NCI-H82 (cell line): Measurements from ENCODE around the gene TTC32.
A peak's percentile ranks its signal among the peaks of the same experiment; 100 is the strongest.
"Not testable (repeated sequence)": the region's sequence is repeated elsewhere in the genome, so short reads cannot be mapped to it uniquely, and the experiment has no call there.

Experiments used
- DNase-seq: peaks from one replicate; lab custom pipeline; 2025; lab: John Stamatoyannopoulos, UW

The TTC32 gene

DNA sequence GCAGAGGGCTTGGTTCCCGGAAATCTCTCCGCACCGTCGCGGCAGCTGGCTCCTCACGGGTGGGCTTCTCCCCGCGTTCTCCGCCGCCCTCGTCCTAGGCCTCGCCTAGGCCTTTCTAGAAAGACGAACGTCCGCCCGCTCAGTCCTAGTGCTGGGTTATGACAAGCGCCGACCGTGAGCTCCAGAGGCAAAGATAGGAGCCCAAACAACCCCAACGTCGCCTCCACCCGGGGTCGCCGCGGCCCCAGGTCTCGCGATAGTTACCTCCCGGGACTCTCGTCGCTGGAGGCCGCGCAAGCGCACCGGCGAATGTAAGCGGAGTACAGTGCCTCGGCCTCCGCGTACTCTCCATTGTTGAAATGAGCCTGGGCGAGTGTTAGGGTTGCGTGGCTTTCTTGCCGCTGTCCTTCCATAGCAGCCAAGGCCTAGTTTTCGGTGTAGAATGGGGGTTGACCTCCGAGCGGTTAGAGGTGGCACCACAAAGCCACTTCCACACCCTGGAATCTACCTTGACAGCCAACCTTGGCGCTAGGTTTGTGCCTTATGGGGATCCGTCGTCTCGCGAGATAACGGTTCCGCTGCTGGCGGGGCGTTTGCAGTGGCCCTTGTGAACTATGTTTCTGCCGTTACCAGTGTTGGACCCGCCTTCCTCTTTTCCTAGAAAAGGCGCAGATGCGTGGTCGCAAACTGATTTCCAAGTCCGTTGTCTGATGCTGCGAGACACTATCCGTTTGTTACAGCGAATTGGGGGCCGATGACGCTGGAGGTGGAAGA, at the start of gene TTC32:
TSS of gene TTC32 (minus strand) at position 542 of the 774 bp plus-strand sequence. CDS start at position 413, 129 bp downstream.
- peak; percentile 95 for DNase-seq

DNA sequence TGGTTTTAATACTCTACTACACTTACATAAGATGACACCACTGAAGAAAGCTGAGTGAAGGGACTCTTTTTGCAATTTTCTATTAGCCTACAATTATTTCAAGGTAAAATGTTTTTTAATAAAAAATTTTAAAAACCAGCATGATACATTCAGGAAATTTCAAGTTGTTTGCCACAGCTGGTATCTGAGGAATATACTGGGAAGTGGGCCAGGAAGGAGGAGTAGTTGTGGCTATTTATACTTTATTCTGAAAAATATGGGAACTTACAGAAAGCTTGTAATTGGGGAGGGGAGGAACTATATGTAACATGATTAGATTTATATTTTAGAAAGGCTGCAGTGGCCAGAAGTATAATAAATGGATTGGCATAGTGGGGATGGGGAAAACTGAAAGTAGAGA, 47.3 kb upstream of the TTC32 start:
- DNase-seq, result no peak

DNA sequence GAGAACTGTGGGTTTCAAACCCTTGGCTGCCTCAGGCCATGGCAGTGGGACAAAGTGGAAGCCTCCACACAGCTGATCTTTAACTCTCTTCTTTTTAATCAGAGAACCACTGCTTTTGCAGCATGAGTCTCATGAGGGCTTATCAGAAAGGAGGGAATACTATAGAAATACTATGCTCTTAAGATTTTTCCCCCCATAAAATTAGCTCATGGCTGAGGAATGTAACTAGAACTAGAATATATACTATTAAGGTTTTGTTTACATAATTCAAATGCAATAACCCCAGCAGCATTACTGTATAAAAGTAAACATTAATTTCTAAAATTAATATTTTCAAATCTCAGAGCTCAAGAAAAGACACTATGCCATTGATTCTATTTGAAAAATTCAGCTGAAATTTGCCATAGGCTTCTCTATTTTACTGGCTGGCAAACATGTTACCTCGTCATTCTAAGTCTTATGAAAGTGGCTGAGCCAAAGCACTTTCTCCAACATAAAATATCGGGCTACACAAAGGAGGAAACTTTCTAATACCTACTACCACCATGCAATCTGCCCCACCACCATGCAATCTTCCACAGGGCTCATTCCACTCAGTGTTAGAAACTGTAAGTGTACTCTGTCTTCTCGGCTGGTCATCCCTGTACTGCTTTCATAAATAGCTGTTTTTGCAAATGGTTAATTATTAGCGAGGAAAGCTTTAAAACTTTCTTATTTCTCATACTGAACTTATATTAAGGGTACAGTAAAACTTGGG, 45.6 kb upstream of the TTC32 start:
- no peak for DNase-seq

DNA sequence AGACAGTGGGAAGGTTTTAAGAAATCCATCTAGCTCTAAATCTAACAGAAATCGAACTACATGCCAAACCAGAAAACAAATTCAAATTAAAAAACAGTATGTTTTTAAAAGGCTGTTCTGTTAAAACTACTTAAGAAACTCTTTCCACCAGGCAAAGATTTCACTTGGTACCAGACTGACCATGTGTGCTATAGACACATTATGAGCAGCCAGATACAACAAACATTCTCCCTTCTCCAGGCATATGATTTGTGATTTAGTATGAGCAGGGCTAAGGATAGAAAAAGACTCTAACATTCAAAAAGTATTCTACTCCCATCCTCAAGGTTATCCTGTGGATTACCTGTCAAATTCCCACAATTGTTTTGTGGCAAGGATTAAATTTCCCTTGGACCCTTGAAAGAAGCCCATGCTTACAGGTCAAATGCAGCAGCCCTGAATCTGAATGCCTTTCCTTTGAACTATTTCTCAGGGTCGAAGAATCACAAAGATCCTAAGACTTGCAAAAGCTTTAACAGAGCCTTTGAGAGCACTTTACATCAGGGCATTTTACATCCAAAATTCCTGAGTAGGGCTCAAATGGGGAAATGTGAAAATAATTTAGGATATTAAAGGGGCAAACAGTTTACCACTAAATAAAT, 42.5 kb upstream of the TTC32 start:
- DNase-seq, result no peak

DNA sequence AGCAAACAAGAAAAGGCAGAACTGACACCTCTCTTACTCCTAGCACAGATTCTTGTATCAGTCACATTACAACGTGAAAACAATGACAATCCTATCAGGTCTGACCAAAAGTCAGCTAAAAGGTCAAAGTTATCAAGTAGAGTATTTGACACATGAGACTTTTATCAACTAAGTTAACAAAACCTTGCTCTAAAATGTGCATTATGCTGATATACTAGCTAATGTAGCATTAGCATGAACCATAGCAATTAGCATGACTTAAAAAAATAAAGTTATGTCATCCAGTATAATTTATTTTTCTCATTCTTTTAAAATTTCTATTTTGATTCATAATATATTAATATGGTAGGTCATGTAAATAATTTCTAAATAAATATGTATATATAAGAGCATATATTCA, 41.4 kb upstream of the TTC32 start:
- DNase-seq, result no peak

DNA sequence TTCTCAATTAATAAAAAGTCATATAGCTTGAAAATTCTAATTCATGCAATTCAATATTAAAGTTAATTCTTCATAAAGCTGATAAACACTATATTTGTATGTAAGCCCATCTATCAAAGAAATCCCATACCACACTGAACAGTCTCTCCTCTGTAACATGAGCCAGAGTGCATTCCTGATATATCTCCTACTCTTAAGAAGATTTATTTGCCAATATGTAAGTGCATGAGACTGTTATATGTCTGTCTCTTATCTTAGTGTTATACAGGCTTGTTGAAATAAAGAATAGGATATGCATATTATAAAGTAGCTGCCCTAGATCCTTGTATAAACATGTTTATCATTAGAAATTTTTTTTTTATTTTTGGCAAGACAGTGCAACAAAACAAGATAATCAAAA, 40.4 kb upstream of the TTC32 start:
- DNase-seq, result no peak

DNA sequence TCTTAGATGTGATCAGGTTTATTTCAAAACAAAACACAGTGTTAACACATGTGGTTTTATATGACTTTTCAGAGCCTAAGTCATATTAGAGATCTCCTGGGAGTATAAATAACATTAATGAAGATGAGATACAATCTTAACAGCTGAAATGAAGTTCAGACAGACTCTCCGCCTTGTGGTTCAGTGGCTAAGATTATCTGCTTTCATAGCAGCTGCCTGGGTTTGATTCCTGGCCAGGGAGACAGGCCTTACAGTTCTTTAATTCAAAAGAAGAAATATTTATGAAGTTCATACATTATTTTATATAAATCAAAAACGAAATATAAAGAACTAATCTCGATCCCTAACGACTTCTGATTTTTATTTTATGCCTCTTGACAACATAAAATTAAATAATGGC, 35.2 kb upstream of the TTC32 start:
- no peak for DNase-seq

DNA sequence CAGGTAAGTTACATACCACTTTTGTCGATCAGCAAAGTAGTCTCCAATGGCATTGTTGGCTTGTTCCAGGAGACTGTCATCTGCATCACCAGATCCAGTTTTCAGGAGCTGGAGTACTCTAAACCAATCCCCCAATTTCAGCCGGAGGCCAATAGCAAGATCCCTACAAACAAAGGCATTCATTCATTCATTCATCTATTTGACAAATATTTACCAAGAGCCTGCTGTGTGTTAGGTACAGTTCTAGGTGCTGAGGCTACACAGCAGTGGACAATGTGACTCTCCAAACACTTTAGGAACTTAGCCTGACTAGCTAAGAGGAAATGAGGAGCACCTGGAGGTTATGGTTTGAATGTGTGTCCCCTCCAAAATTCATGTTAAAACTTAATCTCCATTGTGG, 34.4 kb upstream of the TTC32 start:
- no peak for DNase-seq

DNA sequence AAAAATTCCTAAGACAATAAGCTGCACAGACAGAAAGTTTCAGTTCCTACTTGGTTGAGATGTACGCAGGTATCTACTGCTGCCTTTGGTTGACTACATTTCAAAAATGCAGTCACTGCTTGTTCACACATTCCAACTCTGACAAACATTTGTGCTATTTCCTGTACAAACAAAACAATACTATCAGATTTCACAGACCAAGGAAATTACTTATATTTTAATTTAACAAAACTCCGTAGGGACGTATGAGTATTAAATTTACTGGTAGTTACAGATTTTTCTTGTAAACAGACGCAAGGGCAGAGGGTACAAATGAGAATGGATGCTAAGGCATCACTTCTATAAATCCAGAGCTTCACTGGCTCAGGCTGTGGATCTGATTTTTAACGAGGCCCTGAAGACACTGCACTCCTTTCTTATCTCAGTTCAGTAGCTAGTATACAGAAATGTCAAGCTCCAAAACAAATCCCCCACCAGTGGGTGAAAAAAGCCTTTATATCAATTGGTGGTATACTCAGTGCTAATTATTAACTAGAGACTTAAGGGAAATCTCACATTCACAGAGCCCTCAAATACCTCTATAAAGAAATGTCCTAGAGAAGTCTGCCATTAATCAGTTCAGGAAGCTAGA, 31.7 kb upstream of the TTC32 start:
- no peak for DNase-seq

DNA sequence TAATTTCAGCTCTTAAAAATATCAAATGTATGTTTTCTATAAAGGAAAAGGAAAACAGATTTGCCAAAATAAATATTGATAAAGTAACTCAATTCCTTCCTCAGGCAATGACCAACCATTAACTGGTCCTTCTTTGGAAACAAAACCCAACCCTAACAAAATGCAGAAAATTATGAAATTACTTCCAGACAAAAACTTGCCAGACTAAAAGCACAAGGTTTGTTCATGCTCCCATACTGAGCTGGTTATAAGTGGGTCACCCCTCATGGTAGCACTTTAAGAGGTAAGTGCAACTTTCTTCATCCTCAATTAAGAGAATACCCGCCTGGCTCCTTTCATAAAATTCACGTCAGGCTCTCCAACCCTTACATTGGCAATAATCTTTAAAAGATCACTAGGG, 31.1 kb upstream of the TTC32 start:
- DNase-seq, result no peak

DNA sequence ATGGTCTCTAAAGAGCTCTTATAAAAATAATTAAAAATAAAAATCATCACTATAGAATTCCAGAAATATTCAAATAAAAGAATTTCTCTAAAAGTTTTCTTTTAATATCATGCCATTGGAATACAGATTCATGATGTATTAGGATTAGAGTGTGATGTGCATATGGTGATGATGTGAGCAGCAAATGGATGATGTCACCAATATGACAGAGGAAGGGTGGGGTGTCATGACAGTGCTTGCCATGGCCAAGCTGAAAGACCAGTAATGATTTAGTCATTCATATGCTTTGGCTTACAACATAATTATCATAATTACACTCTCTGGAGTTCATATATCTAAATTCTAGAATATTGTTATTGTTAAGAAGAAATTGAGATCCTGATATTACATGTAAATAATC, 27.4 kb upstream of the TTC32 start:
- DNase-seq, result no peak

DNA sequence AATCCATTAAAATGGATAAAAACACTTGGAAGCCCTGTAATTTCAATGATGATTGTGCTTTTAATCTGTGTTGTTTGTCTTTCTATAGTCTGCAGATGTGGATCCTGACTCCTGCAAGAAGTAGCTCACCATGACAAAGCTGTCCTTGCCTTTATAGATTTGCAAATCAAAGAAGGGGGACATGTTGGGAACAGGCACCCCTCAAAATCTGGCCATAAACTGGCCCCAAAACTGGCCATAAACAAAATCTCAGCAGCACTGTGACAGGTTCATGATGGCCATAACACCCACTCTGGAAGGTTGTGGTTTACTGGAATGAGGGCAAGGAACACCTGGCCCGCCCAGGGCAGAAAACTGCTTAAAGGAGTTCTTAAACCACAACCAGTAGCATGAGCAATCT, 26.0 kb upstream of the TTC32 start:
- DNase-seq, result peak; percentile 13

DNA sequence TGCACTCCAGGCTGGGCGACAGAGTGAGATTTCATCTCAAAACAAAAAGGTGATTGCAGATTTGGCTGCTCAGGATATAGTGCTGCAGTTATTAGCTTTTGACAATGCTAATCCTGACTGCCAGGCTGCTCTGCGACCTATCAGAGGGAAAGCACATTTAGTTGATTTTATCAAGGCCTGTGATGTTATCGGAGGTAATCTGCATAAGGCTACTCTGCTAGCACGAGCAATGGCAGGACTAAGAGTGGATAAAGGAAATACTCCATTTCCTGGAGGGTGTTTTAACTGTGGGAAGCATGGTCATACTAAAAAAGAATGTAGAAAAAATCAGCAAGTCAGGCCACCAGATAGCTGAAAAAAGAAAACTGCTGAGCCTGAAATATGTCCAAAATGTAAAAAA, 22.7 kb upstream of the TTC32 start:
- not testable (repeated sequence) for DNase-seq

DNA sequence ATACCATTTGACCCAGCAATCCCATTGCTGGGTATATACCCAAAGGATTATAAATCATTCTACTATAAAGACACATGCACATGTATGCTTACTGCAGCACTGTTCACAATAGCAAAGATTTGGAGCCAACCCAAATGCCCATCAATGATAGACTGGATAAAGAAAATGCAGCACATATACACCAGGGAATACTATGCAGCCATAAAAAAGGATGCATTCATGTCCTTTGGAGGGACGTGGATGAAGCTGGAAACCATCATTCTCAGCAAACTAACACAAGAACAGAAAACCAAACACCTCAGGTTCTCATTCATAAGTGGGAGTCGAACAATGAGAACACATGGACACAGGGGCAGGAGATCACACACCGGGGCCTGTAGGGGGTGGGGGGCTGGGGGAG, 20.4 kb upstream of the TTC32 start:
- DNase-seq, result not testable (repeated sequence)

DNA sequence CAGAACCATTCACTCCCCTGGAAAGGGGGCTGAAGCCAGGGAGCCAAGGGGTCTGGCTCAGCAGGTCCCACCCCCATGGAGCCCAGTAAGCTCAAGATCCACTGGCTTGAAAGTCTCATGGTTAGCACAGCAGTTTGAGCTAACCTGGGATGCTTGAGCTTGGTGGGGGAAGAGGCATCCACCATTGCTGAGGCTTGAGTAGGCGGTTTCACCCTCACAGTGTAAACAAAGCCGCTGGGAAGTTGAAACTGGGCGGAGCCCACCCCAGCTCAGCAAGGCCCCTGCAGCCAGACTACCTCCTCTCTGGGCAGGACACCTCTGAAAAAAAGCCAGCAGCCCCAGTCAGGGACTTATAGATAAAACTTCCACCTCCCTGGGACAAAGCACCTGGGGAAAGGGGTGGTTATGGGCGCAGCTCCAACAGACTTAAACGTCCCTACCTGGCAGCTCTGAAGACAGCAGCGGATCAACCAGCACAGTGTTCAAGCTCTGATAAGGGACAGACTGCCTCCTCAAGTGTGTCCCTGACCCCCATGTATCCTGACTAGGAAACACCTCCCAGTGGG, 14.7 kb upstream of the TTC32 start:
- no peak for DNase-seq

DNA sequence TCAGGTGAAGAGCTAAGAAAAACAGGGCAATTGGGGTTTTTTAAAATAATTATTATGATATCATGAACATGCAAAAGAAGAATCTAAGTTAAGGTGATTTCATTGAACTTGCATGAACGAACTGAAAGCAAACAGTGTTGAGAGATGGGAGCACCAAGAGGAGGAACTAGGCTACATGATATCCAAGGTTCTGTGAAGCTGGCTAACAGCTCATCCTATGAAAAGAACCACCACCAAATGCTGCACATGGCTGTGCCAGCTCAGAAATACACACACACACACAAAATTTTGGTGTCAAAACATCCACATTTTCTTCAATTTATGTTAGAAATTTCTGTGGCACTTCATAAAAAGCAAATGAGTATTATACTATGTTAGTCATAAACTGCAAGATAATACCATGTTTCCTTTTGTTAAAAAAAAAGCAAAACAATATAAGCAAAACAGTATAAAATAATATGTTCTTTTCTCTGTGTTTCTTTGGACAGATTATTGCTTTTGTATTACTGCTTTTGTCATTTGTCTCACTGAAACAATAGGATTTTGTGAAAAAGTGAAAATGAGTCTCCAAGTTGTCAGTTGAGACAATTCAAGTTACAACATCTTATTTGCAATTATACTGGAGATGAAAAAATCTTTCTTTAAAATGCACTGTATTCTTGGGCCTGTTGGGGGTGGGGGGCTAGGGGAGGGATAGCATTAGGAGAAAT, 12.6 kb upstream of the TTC32 start:
- DNase-seq, result no peak

DNA sequence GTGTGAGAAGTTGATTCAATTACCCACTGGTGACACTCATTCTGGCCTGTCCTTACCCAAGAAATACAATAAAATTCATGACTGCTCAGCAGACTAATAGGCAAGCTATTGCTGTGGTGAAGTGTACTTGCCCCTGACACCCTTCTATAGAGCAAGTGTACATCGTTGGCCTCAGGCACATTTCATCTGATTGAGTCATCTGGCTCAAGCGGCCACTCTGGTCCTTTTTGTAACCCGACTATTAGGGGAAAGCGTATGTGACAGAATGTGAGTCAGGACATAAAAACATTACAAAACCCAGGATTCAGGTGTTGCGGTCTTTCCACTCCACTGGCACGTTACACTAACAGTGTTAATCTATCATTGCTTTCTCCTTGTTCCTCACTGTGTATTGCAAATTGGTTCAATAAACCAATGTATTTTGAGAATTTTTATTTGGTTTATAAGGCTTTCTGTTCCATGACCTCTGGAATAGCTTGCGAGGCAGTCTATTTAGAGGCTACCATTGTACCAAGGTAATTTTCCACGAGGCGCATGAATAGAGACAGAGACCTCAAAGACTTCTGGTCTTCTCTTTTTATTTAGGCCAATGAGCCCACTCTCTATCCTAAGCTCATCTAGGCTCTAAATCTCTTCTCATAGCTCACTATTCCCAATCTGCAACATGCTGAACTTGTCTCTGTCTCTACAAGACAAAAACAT, 10.2 kb upstream of the TTC32 start:
- DNase-seq, result no peak

DNA sequence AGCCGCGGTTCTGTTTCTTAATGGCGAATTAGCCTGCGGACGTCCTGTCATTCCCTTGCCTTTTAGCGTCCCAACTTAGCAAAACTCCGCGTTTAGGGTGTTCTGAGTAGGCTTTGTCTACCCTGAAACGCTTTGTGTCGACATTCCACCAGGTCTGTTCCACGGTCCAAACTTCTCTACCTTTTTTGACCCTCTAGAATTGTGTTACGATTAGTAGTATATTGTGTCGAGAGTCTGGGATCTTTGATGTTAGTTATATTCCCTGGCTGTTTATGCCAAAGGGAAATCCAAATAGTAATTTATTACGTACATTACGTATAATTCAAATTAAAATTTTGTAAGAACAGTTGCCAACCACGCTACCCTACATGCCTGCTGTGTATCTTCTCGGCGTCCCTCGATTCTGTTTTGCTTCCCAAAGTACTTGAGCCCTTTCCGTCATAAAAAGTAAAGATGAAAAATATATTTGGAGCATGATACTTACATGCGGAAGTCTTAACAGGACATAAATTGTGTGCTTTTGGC, 495 bp upstream of the TTC32 start:
- DNase-seq, result peak; percentile 57

DNA sequence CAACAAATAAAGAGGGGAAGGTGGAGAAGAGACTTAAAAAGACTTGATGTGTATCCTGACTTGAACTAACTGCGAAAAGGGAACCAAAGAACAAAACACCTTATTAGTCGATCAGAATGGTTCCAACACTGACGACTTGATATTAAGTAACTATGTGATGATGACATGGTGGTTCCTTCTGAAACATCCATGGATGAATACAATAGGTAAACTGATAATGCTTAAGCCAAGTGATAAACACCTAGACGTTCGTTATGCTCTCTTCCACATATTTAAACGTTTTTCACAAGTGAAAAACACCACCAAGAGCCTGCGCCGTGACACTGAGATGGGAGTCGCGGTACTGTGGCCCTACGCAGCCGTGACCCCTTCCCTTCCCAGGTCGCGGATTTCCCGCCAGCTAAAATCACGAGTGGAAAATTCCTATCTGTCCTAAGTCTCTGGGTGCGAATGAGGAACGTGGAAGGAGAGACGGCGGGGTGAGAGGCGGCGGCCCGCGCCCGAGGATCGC, 797 bp downstream of the TTC32 start:
- DNase-seq, result peak; percentile 56
